GM12878 (cell line): ENCODE data around the gene GRK2.

Experiments
- CBX5 ChIP-seq: sonication (generic); IDR thresholded peaks from 2 replicates; pipeline ENCODE4 v1.6.1; 2016; ENCODE audit warnings: low read depth, moderate library complexity, mild to moderate bottlenecking, inconsistent platforms
- CREM ChIP-seq: IDR thresholded peaks from 2 replicates; pipeline ENCODE4 v1.6.1; 2014; ENCODE audit warnings: antibody characterized with exemption, low read depth
- EP300 ChIP-seq, 2 experiments: fragments of 150-350 bp in 1 of 2; IDR thresholded peaks; 2 replicates each; pipeline ENCODE4 v1.6.1; 2011 to 2012; ENCODE audit warnings: low read depth in 2 of 2, low read length in 2 of 2, borderline replicate concordance in 1 of 2, improper control_type of control experiment in 1 of 2, inconsistent platforms in 1 of 2; ENCODE audit not compliant: control insufficient read depth in 1 of 2
- FOXM1 ChIP-seq: IDR thresholded peaks from 2 replicates; pipeline ENCODE4 v1.6.1; 2012; ENCODE audit warnings: low read depth, mild to moderate bottlenecking, inconsistent platforms, low read length, moderate library complexity
- GABPA ChIP-seq: IDR thresholded peaks from 2 replicates; pipeline ENCODE4 v1.6.1; 2014; ENCODE audit warnings: antibody characterized with exemption, low read depth, mild to moderate bottlenecking, inconsistent platforms
- MEF2A ChIP-seq: IDR thresholded peaks from 2 replicates; pipeline ENCODE4 v1.6.1; 2011; ENCODE audit warnings: low read depth, mild to moderate bottlenecking, low read length, moderate library complexity; ENCODE audit not compliant: insufficient read depth
- POLR2A ChIP-seq: IDR thresholded peaks from 2 replicates; pipeline ENCODE4 v1.6.1; 2011; ENCODE audit warnings: low read depth, mild to moderate bottlenecking, low read length
- RB1 ChIP-seq: fragments of 450-650 bp; formaldehyde crosslinking; IDR thresholded peaks from 2 replicates; pipeline ENCODE4 v1.6.1; 2017; ENCODE audit warnings: mild to moderate bottlenecking, borderline replicate concordance
- RCOR1 ChIP-seq: conservative IDR thresholded peaks from 2 replicates; pipeline ENCODE4 v1.6.1; 2012; ENCODE audit warnings: low read depth, low read length, improper control_type of control experiment
- SUZ12 ChIP-seq: fragments of 200-600 bp; sonication (generic); IDR thresholded peaks from one replicate; pipeline ENCODE4 v1.6.1; 2018; ENCODE audit warnings: antibody characterized with exemption, mild to moderate bottlenecking; ENCODE audit not compliant: unreplicated experiment
- ZSCAN29 ChIP-seq: fragments of 450-650 bp; IDR thresholded peaks from 2 replicates; pipeline ENCODE4 v1.6.1; 2017; ENCODE audit warnings: mild to moderate bottlenecking, moderate library complexity
- TF ChIP-seq, protein P1 (sequence below), 3 experiments: IDR thresholded peaks in 2 of 3; conservative IDR thresholded peaks in 1 of 3; 2 replicates each; pipeline ENCODE4 v1.5.1; 2011; ENCODE audit warnings: low read depth in 3 of 3, low read length in 3 of 3, mild to moderate bottlenecking in 3 of 3, control low read depth in 2 of 3, moderate library complexity in 2 of 3, inconsistent platforms in 1 of 3, mixed read lengths in 1 of 3; ENCODE audit not compliant: control insufficient read depth in 2 of 3, insufficient read depth in 1 of 3; ENCODE audit errors: extremely low read depth in 1 of 3

DNA sequence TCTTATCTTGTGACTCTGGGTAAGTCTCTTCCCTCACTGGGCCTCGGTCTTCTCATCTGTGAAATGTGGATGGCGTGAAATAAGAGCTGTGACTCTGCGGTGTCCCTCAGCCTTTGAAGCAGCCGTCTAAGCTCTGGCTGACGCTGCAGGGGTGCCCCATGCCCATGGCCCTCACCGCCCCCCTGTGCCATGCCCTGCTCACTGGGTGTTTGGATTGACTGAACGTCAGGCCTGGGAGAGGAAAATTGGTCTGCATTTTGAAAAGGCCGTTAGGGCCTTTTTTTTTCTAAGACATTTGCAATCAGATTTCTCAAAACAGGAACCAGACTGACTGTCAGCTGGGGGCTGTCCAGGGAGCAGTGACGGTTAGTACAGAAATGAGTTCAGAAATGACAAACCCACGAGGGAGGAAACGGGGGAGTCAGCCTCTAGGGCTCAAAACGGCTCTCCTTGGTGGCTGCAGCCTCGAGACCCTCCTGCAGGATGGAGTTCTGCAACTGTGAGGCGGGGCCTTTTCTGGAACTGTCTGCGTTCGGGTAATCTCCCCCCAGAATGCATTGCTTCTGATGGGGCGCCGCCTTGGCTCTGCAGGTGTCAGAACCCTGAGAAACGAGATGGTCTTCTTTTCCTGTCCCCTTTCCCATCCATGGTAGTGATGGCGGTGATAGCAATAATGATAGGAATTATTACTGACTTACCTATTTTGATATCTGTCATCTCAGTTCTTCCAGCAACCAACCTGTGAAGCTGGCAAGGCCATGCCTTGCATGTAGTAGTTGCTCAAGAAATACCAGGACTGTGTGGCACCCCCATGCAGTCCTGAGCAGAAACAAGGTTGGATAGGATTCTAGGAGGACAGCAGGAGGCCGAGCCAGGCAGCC lies 2.0 kb downstream of the GRK2 start:
- TF ChIP-seq, protein P1, sequence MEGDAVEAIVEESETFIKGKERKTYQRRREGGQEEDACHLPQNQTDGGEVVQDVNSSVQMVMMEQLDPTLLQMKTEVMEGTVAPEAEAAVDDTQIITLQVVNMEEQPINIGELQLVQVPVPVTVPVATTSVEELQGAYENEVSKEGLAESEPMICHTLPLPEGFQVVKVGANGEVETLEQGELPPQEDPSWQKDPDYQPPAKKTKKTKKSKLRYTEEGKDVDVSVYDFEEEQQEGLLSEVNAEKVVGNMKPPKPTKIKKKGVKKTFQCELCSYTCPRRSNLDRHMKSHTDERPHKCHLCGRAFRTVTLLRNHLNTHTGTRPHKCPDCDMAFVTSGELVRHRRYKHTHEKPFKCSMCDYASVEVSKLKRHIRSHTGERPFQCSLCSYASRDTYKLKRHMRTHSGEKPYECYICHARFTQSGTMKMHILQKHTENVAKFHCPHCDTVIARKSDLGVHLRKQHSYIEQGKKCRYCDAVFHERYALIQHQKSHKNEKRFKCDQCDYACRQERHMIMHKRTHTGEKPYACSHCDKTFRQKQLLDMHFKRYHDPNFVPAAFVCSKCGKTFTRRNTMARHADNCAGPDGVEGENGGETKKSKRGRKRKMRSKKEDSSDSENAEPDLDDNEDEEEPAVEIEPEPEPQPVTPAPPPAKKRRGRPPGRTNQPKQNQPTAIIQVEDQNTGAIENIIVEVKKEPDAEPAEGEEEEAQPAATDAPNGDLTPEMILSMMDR (IDR thresholded peaks at IDR 0.05 in 2 of 3, conservative IDR thresholded peaks at IDR 0.05 in 1 of 3; ENCODE audit: control insufficient read depth in 2 of 3, extremely low read depth in 1 of 3, insufficient read depth in 1 of 3, low read depth in 3 of 3, low read length in 3 of 3) = no peak
- TF ChIP-seq GABPA = no peak
- no peak for TF ChIP-seq CBX5
- peak; percentile 50 for TF ChIP-seq POLR2A
- TF ChIP-seq CREM = peak; percentile 81
- 0 out of 2 replicates have a peak, but pooled peaks have one; percentile 56 for TF ChIP-seq MEF2A
- TF ChIP-seq ZSCAN29 = 0 out of 2 replicates have a peak, but pooled peaks have one; percentile 36
- no peak for TF ChIP-seq RB1
- no peak for TF ChIP-seq SUZ12
- TF ChIP-seq FOXM1 = no peak
- 0 out of 2 replicates have a peak, but pooled peaks have one; percentile 80 for TF ChIP-seq RCOR1
- TF ChIP-seq EP300 (IDR thresholded peaks at IDR 0.05; ENCODE audit: borderline replicate concordance in 1 of 2, control insufficient read depth in 1 of 2, low read depth in 2 of 2, low read length in 2 of 2) = peak; percentile 64 to 67
